Activated T-cell treated with anti-CD3 and anti-CD28 coated beads for 48 hours (primary cell): ENCODE data around the gene ADAM10.
A peak's percentile ranks its signal among the peaks of the same experiment; 100 is the strongest.

Source experiments
- DNase-seq: peaks from one replicate; pipeline ENCODE4 v3.0.0-alpha.2; 2020; ENCODE audit warnings: low read depth

ADAM10 gene

GRCh38 chr15:58551764-58552504 lies 197.6 kb downstream of the ADAM10 start:
- DNase-seq: no peak

- DNase-seq: no peak
Measured at GRCh38 chr15:58551084-58551763, 198.3 kb downstream of the ADAM10 start.

GRCh38 chr15:58549785-58550074 lies 199.8 kb downstream of the ADAM10 start:
- DNase-seq: no peak

GRCh38 chr15:58549013-58549784 lies 200.3 kb downstream of the ADAM10 start:
- no peak for DNase-seq

- no peak for DNase-seq
Measured at GRCh38 chr15:58548308-58549012, 201.0 kb downstream of the ADAM10 start.

GRCh38 chr15:58547628-58548307 lies 201.7 kb downstream of the ADAM10 start:
- DNase-seq: no peak

GRCh38 chr15:58546635-58547627 lies 202.6 kb downstream of the ADAM10 start:
- DNase-seq: no peak

GRCh38 chr15:58546066-58546591 lies 203.4 kb downstream of the ADAM10 start:
- DNase-seq: no peak

GRCh38 chr15:58545307-58546065 lies 204.0 kb downstream of the ADAM10 start:
- DNase-seq: peak; percentile 12

GRCh38 chr15:58544756-58545155 lies 204.8 kb downstream of the ADAM10 start:
- DNase-seq: no peak

GRCh38 chr15:58543664-58544335 lies 205.7 kb downstream of the ADAM10 start:
- DNase-seq: no peak

- no peak for DNase-seq
Measured at GRCh38 chr15:58541410-58542087, 208.0 kb downstream of the ADAM10 start.

- no peak for DNase-seq
Measured at GRCh38 chr15:58539548-58539947, 210.0 kb downstream of the ADAM10 start.

- no peak for DNase-seq
Measured at GRCh38 chr15:58538901-58539300, 210.6 kb downstream of the ADAM10 start.
